Measurements from ENCODE around the gene WDFY3. TPM values are rescaled to one million over a fixed set of nuclear protein-coding genes. Genes with fewer than 3 reads are reported as not detected.

WDFY3 gene
- total and polyA plus RNA-seq, 12 donors, result 4.9 to 68.9 (median 51.1) TPM

GRCh38 chr4:84913176-84913575 is 53.3 kb downstream of the WDFY3 start:
- ATAC-seq (no peak), DNase-seq (no peak)
- Histone ChIP-seq H3K4me1 (peaks cover 0 to 72% (median 42%) of the 10 kb centered on the region in 9 donors), H3K36me3 (peaks cover 0 to 9% (median 0%) of the 10 kb centered on the region in 9 donors), H3K9me3 (no peaks in the 10 kb centered on the region), H3K27me3 (no peaks in the 10 kb centered on the region), H3K27ac (no peak overlapping the region), H3K4me3 (no peak overlapping the region)
- TF ChIP-seq CTCF (IDR thresholded peaks at IDR 0.05), result no peak
- intact Hi-C loops (cut with DNase I), result no loop called here
- 86 to 92% methylated on average over 3 of the region's 3 CpGs for WGBS, 2 donors

- DNase-seq (no peak), ATAC-seq (no peak)
- intact Hi-C loops (cut with DNase I), result no loop called here
- Histone ChIP-seq H3K4me1 (peaks cover 0 to 75% (median 42%) of the 10 kb centered on the region in 9 donors), H3K27ac (no peak overlapping the region), H3K9me3 (no peaks in the 10 kb centered on the region), H3K36me3 (peaks cover 0 to 9% (median 0%) of the 10 kb centered on the region in 9 donors), H3K4me3 (no peak overlapping the region), H3K27me3 (no peaks in the 10 kb centered on the region)
- 85 to 86% methylated on average over 2 of the region's 2 CpGs for WGBS, 2 donors
- no peak for TF ChIP-seq CTCF (IDR thresholded peaks at IDR 0.05)
Observed at GRCh38 chr4:84912741-84913140, 53.7 kb downstream of the WDFY3 start.

GRCh38 chr4:84908876-84909275 is 57.6 kb downstream of the WDFY3 start:
- peaks cover 0 to 44% (median 9%) of the 10 kb centered on the region in 9 donors for H3K4me1 ChIP-seq
- DNase-seq, result no peak
- TF ChIP-seq CTCF (IDR thresholded peaks at IDR 0.05), result no peak
- intact Hi-C loops (cut with DNase I), result no loop called here
- peaks cover 0 to 5% (median 0%) of the 10 kb centered on the region in 9 donors for H3K36me3 ChIP-seq
- no peak for ATAC-seq
- no peaks in the 10 kb centered on the region for H3K9me3 ChIP-seq
- no peak overlapping the region for H3K27ac ChIP-seq
- no peak overlapping the region for H3K4me3 ChIP-seq
- 94% methylated on average over 4 of the region's 4 CpGs for WGBS, 2 donors
- H3K27me3 ChIP-seq, result no peaks in the 10 kb centered on the region

GRCh38 chr4:84907145-84907544 is 59.3 kb downstream of the WDFY3 start:
- 80 to 84% methylated on average over 3 of the region's 3 CpGs for WGBS, 2 donors
- no peak for TF ChIP-seq CTCF (IDR thresholded peaks at IDR 0.05)
- H3K27ac ChIP-seq, result no peak overlapping the region
- H3K27me3 ChIP-seq, result no peaks in the 10 kb centered on the region
- H3K9me3 ChIP-seq, result no peaks in the 10 kb centered on the region
- H3K36me3 ChIP-seq, result peaks cover 0 to 4% (median 0%) of the 10 kb centered on the region in 9 donors
- no peak for DNase-seq
- ATAC-seq, result no peak
- H3K4me3 ChIP-seq, result no peak overlapping the region
- peaks cover 0 to 27% (median 6%) of the 10 kb centered on the region in 9 donors for H3K4me1 ChIP-seq
- intact Hi-C loops (cut with DNase I), result no loop called here

All from heart right ventricle (tissue), 16 donors.